IMR-90 (cell line): Measurements from ENCODE around the gene CEP152. TPM values are rescaled to one million over a fixed set of nuclear protein-coding genes. Genes with fewer than 3 reads are reported as not detected.
A peak's percentile ranks its signal among the peaks of the same experiment; 100 is the strongest.

Experiments
- ATAC-seq: fragments of 200-7000 bp; cut with Tn5 transposase; 2 replicates; pipeline ENCODE4 v1.9.1; 2020; ENCODE audit warnings: low read depth, mild to moderate bottlenecking, moderate library complexity
- BruUV-seq: library from RNA; stranded (reverse); fragments of 400-500 nt; replicated peaks from 2 replicates; lab custom pipeline; 2021; lab: Mats Ljungman, UMichigan
- CTCF ChIA-PET: fragments of 300-600 bp; formaldehyde crosslinking; extraction: SDS; loops from one replicate; lab custom pipeline; 2021; ENCODE audit warnings: antibody characterized with exemption; lab: Yijun Ruan, JAX
- POLR2A ChIA-PET: fragments of 300-600 bp; sonication (Branson Sonifier 250); formaldehyde crosslinking; loops from one replicate; lab custom pipeline; 2022; ENCODE audit warnings: antibody characterized with exemption; ENCODE audit not compliant: unreplicated experiment; lab: Charles Lee
- DNase-seq: peaks from one replicate; pipeline ENCODE4 v3.0.0; 2013
- H2AFZ ChIP-seq: replicated peaks from 2 replicates; pipeline ENCODE3; 2013; ENCODE audit warnings: low read length, mild to moderate bottlenecking; ENCODE audit not compliant: poor library complexity
- H2AK5ac ChIP-seq: 2 replicates; pipeline ENCODE4 v1.6.1; 2013; ENCODE audit warnings: low read depth, low read length, inconsistent platforms
- H2AK9ac ChIP-seq: replicated peaks from 2 replicates; pipeline ENCODE3; 2013; ENCODE audit warnings: mild to moderate bottlenecking, low read depth, low read length, moderate library complexity; ENCODE audit not compliant: poor library complexity
- H2BK120ac ChIP-seq: 2 replicates; pipeline ENCODE4 v1.6.1; 2013; ENCODE audit warnings: low read depth, low read length, inconsistent platforms
- H2BK15ac ChIP-seq: 3 replicates; pipeline ENCODE4 v1.6.1; 2013; ENCODE audit warnings: low read depth, low read length, inconsistent platforms
- H2BK20ac ChIP-seq: 2 replicates; pipeline ENCODE4 v1.6.1; 2013; ENCODE audit warnings: low read depth, mild to moderate bottlenecking, inconsistent platforms, low read length, moderate library complexity
- H2BK5ac ChIP-seq: 2 replicates; pipeline ENCODE4 v1.6.1; 2013; ENCODE audit warnings: mild to moderate bottlenecking, low read depth, low read length, inconsistent platforms; ENCODE audit not compliant: poor library complexity, severe bottlenecking
- H3K14ac ChIP-seq: replicated peaks from 2 replicates; pipeline ENCODE4 v1.6.1; 2013; ENCODE audit warnings: low read depth, low read length, inconsistent platforms
- H3K18ac ChIP-seq: 2 replicates; pipeline ENCODE4 v1.6.1; 2013; ENCODE audit warnings: low read depth, low read length, control low read depth
- H3K23ac ChIP-seq: 2 replicates; pipeline ENCODE4 v1.6.1; 2013; ENCODE audit warnings: low read depth, low read length, inconsistent platforms
- H3K27ac ChIP-seq: 2 replicates; pipeline ENCODE4 v1.5.1; 2013; ENCODE audit warnings: mild to moderate bottlenecking, control low read depth, low read length; ENCODE audit not compliant: insufficient read depth
- H3K27me3 ChIP-seq: 2 replicates; pipeline ENCODE4 v1.6.1; 2013; ENCODE audit warnings: low read length; ENCODE audit not compliant: control insufficient read depth, insufficient read depth
- H3K36me3 ChIP-seq: 2 replicates; pipeline ENCODE4 v1.6.1; 2013; ENCODE audit warnings: low read length, mixed read lengths; ENCODE audit not compliant: control insufficient read depth, insufficient read depth
- H3K4ac ChIP-seq: 2 replicates; pipeline ENCODE4 v1.6.1; 2013; ENCODE audit warnings: low read depth, low read length, inconsistent platforms
- H3K4me1 ChIP-seq: 2 replicates; pipeline ENCODE4 v1.6.1; 2013; ENCODE audit warnings: low read length, mixed read lengths; ENCODE audit not compliant: control insufficient read depth, insufficient read depth
- H3K4me2 ChIP-seq: 2 replicates; pipeline ENCODE4 v1.6.1; 2013; ENCODE audit warnings: low read depth, mild to moderate bottlenecking, control low read depth, low read length, moderate library complexity
- H3K4me3 ChIP-seq: 2 replicates; pipeline ENCODE4 v1.5.1; 2013; ENCODE audit warnings: low read depth, mild to moderate bottlenecking, control low read depth, low read length, moderate library complexity; ENCODE audit not compliant: insufficient read depth
- H3K56ac ChIP-seq: 2 replicates; pipeline ENCODE4 v1.6.1; 2013; ENCODE audit warnings: low read length, inconsistent platforms; ENCODE audit not compliant: insufficient read depth; ENCODE audit errors: extremely low read depth
- H3K79me1 ChIP-seq, 2 experiments: 2 replicates each; pipeline ENCODE4 v1.6.1; 2013; ENCODE audit warnings: low read length in 2 of 2, inconsistent platforms in 1 of 2, low read depth in 1 of 2
- H3K9ac ChIP-seq: 2 replicates; pipeline ENCODE4 v1.6.1; 2013; ENCODE audit warnings: low read depth, low read length, control low read depth
- H3K9me1 ChIP-seq: 2 replicates; pipeline ENCODE4 v1.6.1; 2013; ENCODE audit warnings: low read length, inconsistent platforms; ENCODE audit not compliant: insufficient read depth
- H3K9me3 ChIP-seq: 2 replicates; pipeline ENCODE4 v1.6.1; 2013; ENCODE audit warnings: low read length; ENCODE audit not compliant: control insufficient read depth, insufficient read depth
- H4K20me1 ChIP-seq: 2 replicates; pipeline ENCODE4 v1.6.1; 2013; ENCODE audit warnings: low read length, inconsistent platforms; ENCODE audit not compliant: insufficient read depth
- H4K5ac ChIP-seq: 2 replicates; pipeline ENCODE4 v1.6.1; 2013; ENCODE audit warnings: mild to moderate bottlenecking, low read depth, low read length, control low read depth
- H4K8ac ChIP-seq, 2 experiments: 2 replicates each; pipeline ENCODE4 v1.6.1; 2013; ENCODE audit warnings: low read depth in 2 of 2, low read length in 2 of 2, control low read depth in 1 of 2, inconsistent platforms in 1 of 2
- H4K91ac ChIP-seq: 2 replicates; pipeline ENCODE4 v1.6.1; 2013; ENCODE audit warnings: low read depth, low read length, inconsistent platforms; ENCODE audit not compliant: insufficient read depth
- BHLHE40 ChIP-seq: fragments of 150-350 bp; IDR thresholded peaks from 2 replicates; pipeline ENCODE4 v1.6.1; 2016; ENCODE audit warnings: mild to moderate bottlenecking, low read depth, low read length
- CEBPB ChIP-seq: IDR thresholded peaks from 2 replicates; pipeline ENCODE4 v1.6.1; 2012; ENCODE audit warnings: low read depth, low read length, improper control_type of control experiment
- CHD1 ChIP-seq: IDR thresholded peaks from 2 replicates; pipeline ENCODE4 v1.6.1; 2012; ENCODE audit warnings: low read depth, low read length, improper control_type of control experiment
- CTCF ChIP-seq: conservative IDR thresholded peaks from 2 replicates; pipeline ENCODE4 v1.5.1; 2012; ENCODE audit warnings: mild to moderate bottlenecking, low read depth, low read length, improper control_type of control experiment
- ELK1 ChIP-seq: fragments of 150-350 bp; IDR thresholded peaks from 2 replicates; pipeline ENCODE4 v1.6.1; 2016; ENCODE audit warnings: low read depth, mild to moderate bottlenecking, low read length, moderate library complexity, borderline replicate concordance
- FOS ChIP-seq: fragments of 150-350 bp; IDR thresholded peaks from 2 replicates; pipeline ENCODE4 v1.6.1; 2016; ENCODE audit warnings: low read depth, low read length
- MAFK ChIP-seq: IDR thresholded peaks from 2 replicates; pipeline ENCODE4 v1.6.1; 2012; ENCODE audit warnings: low read depth, low read length, improper control_type of control experiment
- MAZ ChIP-seq: IDR thresholded peaks from 2 replicates; pipeline ENCODE4 v1.6.1; 2012; ENCODE audit warnings: low read depth, mild to moderate bottlenecking, low read length, improper control_type of control experiment, moderate library complexity, borderline replicate concordance
- MXI1 ChIP-seq: IDR thresholded peaks from 2 replicates; pipeline ENCODE4 v1.6.1; 2012; ENCODE audit warnings: low read depth, mild to moderate bottlenecking, low read length, moderate library complexity, borderline replicate concordance
- NFE2L2 ChIP-seq: fragments of 150-350 bp; IDR thresholded peaks from 2 replicates; pipeline ENCODE4 v1.6.1; 2016; ENCODE audit warnings: low read depth, mild to moderate bottlenecking, low read length
- POLR2A ChIP-seq: IDR thresholded peaks from 2 replicates; pipeline ENCODE4 v1.6.1; 2012; ENCODE audit warnings: mild to moderate bottlenecking, low read depth, low read length
- RAD21 ChIP-seq: IDR thresholded peaks from 2 replicates; pipeline ENCODE4 v1.6.1; 2012; ENCODE audit warnings: low read length, improper control_type of control experiment
- RCOR1 ChIP-seq: IDR thresholded peaks from 2 replicates; pipeline ENCODE4 v1.6.1; 2012; ENCODE audit warnings: mild to moderate bottlenecking, low read length, improper control_type of control experiment; ENCODE audit not compliant: insufficient replicate concordance
- RFX5 ChIP-seq: IDR thresholded peaks from 2 replicates; pipeline ENCODE4 v1.8.0; 2012; ENCODE audit warnings: low read depth, mild to moderate bottlenecking, low read length, moderate library complexity
- SMC3 ChIP-seq: fragments of 150-350 bp; IDR thresholded peaks from 2 replicates; pipeline ENCODE4 v1.6.1; 2016; ENCODE audit warnings: low read depth, mild to moderate bottlenecking, antibody characterized with exemption, low read length, moderate library complexity
- USF2 ChIP-seq: fragments of 150-350 bp; IDR thresholded peaks from 2 replicates; pipeline ENCODE4 v1.6.1; 2017; ENCODE audit warnings: mild to moderate bottlenecking, antibody characterized with exemption, low read length, low read depth
- WGBS, 2 experiments: methylation state at CpG; one replicate each; pipeline versions ENCODE4 v1.1.5 to v1.1.7; 2013; ENCODE audit warnings: missing lambda C conversion rate in 2 of 2; ENCODE audit not compliant: insufficient read length in 1 of 2; ENCODE audit errors: extremely low coverage in 2 of 2; 5-methylcytosine and 5-hydroxymethylcytosine counted together
- dilution Hi-C: fragments of 300-500 bp; cut with HindIII; formaldehyde crosslinking; loops from one replicate; pipeline ENCODE4 v1.14.3; 2018; ENCODE audit warnings: low sequenced_read_pairs; ENCODE audit not compliant: unreplicated experiment
- in situ Hi-C: fragments of 300-500 bp; cut with MboI; formaldehyde crosslinking; loops from 3 replicates; pipeline ENCODE4 v1.14.3; 2019; ENCODE audit warnings: low sequenced_read_pairs, inconsistent platforms, mixed read lengths
- intact Hi-C: fragments of 100-400 bp; cut with micrococcal nuclease; formaldehyde crosslinking; loops from 2 replicates; pipeline ENCODE4 v1.10.0; 2022
- polyA plus RNA-seq, 3 experiments: library from polyadenylated mRNA; depleted of rRNA; stranded (reverse); fragments of >200 nt; gene quantifications; 2 replicates each; pipeline ENCODE4 v1.2.3, GENCODE V29; 2012; ENCODE audit warnings: low replicate concordance in 1 of 3
- total RNA-seq: library from RNA; depleted of rRNA; stranded (reverse); fragments of >200 nt; gene quantifications from 2 replicates; pipeline ENCODE4 v1.2.3, GENCODE V29; 2012

Gene CEP152
- total and polyA plus RNA-seq, 2 of the 4 experiments (the other 2 are of a cell fraction) = 2.1 to 7.3 TPM

- POLR2A ChIA-PET = no interaction called here
- Histone ChIP-seq H3K9me1 (peaks cover 6% of the 10 kb centered on the region), H4K8ac (no peak overlapping the region), H3K18ac (no peak overlapping the region), H4K5ac (no peak overlapping the region), H3K4ac (no peak overlapping the region), H3K9ac (no peak overlapping the region), H3K56ac (no peak overlapping the region), H2BK120ac (no peak overlapping the region), H3K4me3 (no peak overlapping the region), H2AFZ (no peak overlapping the region), H2BK5ac (peak overlapping the region; percentile 24), H3K36me3 (peaks cover 2% of the 10 kb centered on the region; the same call in 1 of the 2 replicates), H3K4me2 (no peak overlapping the region), H3K4me1 (peaks cover 8% of the 10 kb centered on the region), H3K27me3 (no peaks in the 10 kb centered on the region), H2BK15ac (no peak overlapping the region), H3K9me3 (no peaks in the 10 kb centered on the region), H3K23ac (no peak overlapping the region), H3K27ac (no peak overlapping the region), H2AK9ac (no peak overlapping the region), H3K14ac (peak overlapping the region; percentile 12; the same call in 1 of the 2 replicates), H2AK5ac (no peak overlapping the region), H3K79me1 (peaks cover 6 to 21% of the 10 kb centered on the region in 2 experiments), H4K91ac (no peak overlapping the region), H4K20me1 (no peaks in the 10 kb centered on the region), H2BK20ac (no peak overlapping the region)
- ATAC-seq = no peak
- dilution Hi-C loops = no loop called here
- intact Hi-C loops = no loop called here
- DNase-seq = no peak
- TF ChIP-seq MXI1 = no peak
- TF ChIP-seq MAZ = no peak
- TF ChIP-seq NFE2L2 = no peak
- no peak for TF ChIP-seq RFX5
- no peak for TF ChIP-seq CHD1
- no peak for TF ChIP-seq ELK1
- TF ChIP-seq RCOR1 = no peak
- no peak for TF ChIP-seq BHLHE40
- TF ChIP-seq CTCF = no peak
- TF ChIP-seq POLR2A = no peak
- no peak for TF ChIP-seq FOS
- no peak for TF ChIP-seq SMC3
- no peak for TF ChIP-seq USF2
- no peak for TF ChIP-seq CEBPB
- no peak for TF ChIP-seq RAD21
- TF ChIP-seq MAFK = no peak
- in situ Hi-C loops = no loop called here
- WGBS, 2 experiments = no CpG with 5 or more reads among the region's 3 CpGs
- CTCF ChIA-PET = no interaction called here
- no TSS peak for BruUV-seq
Measured at GRCh38 chr15:48795901-48796300, 15.0 kb downstream of the CEP152 start.
